BE2C (cell line): ENCODE results near the gene XYLT1.

Experiments used
- DNase-seq: peaks from one replicate; pipeline ENCODE4 v3.0.0-alpha.2; 2020
- H3K27me3 ChIP-seq: fragments of 250-450 bp; sonication (Bioruptor Pico); 2 replicates; pipeline ENCODE4 v1.5.1; 2020; ENCODE audit warnings: mild to moderate bottlenecking
- H3K36me3 ChIP-seq: fragments of 250-450 bp; sonication (Bioruptor Pico); 2 replicates; pipeline ENCODE4 v1.5.1; 2020; ENCODE audit warnings: mild to moderate bottlenecking
- H3K4me1 ChIP-seq: fragments of 250-450 bp; sonication (Bioruptor Pico); 2 replicates; pipeline ENCODE4 v1.5.1; 2020
- H3K4me3 ChIP-seq: 2 replicates; pipeline ENCODE4 v1.5.1; 2011; ENCODE audit warnings: low read depth, low read length
- H3K9me3 ChIP-seq: fragments of 250-450 bp; sonication (Bioruptor Pico); 2 replicates; pipeline ENCODE4 v1.5.1; 2020
- TF ChIP-seq, protein P1 (sequence below): IDR thresholded peaks from 2 replicates; pipeline ENCODE4 v1.5.1; 2012; ENCODE audit warnings: mild to moderate bottlenecking, low read depth, low read length

The XYLT1 gene

DNA sequence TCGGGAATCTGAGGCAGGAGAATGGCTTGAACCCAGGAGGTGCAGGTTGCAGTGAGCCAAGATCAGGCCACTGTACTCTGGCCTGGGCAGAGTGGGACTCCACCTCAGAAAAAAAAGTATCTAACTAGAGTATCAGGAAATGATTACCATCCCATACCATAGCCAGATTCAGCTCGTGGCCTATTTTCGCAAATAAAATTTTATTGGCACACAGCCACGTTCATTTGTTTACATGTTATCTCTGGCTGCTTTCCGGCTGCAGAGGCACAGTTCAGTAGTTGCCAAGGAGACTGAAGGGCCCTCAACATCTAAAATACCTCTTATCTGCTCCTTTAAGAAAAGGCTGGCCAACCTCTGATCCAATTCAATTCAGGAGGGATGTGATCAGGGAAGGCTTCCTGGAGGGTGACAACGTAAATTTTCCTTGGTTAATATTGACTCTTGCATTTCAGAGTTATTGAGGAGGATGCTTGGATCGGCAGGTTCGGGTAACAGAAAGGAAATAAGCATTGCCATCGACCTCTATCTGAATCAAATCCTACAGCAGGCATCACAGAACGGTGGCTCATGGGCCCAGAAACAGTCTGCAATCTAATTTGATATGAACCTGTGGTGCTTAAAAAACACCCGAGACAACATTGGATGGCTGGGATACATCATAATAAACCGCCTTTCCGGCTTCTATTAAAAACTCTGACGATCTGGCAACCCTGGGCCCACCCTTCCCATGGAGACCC lies 73.8 kb downstream of the XYLT1 start:
- TF ChIP-seq, protein P1, sequence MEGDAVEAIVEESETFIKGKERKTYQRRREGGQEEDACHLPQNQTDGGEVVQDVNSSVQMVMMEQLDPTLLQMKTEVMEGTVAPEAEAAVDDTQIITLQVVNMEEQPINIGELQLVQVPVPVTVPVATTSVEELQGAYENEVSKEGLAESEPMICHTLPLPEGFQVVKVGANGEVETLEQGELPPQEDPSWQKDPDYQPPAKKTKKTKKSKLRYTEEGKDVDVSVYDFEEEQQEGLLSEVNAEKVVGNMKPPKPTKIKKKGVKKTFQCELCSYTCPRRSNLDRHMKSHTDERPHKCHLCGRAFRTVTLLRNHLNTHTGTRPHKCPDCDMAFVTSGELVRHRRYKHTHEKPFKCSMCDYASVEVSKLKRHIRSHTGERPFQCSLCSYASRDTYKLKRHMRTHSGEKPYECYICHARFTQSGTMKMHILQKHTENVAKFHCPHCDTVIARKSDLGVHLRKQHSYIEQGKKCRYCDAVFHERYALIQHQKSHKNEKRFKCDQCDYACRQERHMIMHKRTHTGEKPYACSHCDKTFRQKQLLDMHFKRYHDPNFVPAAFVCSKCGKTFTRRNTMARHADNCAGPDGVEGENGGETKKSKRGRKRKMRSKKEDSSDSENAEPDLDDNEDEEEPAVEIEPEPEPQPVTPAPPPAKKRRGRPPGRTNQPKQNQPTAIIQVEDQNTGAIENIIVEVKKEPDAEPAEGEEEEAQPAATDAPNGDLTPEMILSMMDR, result no peak
- peak overlapping the region; percentile 34 for H3K4me3 ChIP-seq

DNA sequence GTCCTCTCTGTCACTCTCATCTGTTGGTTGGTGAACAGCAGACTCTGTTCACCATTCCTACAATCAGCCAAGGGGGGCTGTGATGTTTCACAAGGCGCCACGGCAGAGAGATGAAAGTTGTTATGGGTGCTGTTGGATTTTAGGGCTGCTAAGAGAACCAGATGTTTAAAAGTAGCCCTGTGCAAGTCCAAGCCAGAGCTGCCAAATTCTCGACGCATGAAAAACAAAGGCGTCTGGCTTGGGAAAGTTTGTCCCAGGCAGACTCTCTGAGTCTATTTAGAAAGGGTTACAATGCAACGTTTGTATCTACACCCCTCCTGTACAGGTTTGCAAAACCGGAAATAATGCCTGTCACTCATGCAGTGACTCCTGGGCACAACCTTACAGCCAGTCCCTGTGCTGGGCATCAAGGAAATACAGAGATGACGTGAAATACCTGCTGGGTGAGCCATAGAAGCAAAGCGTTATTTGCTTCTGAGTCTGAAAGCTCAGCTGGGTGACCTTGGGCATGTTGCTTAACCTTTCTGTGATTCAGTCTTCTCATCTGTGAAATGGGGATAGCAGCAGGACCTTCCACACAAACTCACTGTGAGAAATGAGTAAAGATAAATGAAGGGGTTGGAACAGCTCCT lies 74.8 kb downstream of the XYLT1 start:
- no peaks in the 10 kb centered on the region for H3K36me3 ChIP-seq
- H3K4me1 ChIP-seq, result peaks cover 9% of the 10 kb centered on the region
- DNase-seq, result no peak
- TF ChIP-seq, protein P1, result no peak
- no peak overlapping the region for H3K4me3 ChIP-seq
- H3K27me3 ChIP-seq, result no peaks in the 10 kb centered on the region
- no peaks in the 10 kb centered on the region for H3K9me3 ChIP-seq

More for the DNA sequence above, 73.8 kb downstream of the XYLT1 start:
- Histone ChIP-seq H3K36me3 (no peaks in the 10 kb centered on the region), H3K27me3 (no peaks in the 10 kb centered on the region), H3K4me1 (peaks cover 9% of the 10 kb centered on the region), H3K9me3 (no peaks in the 10 kb centered on the region)
- peak; percentile 55 for DNase-seq

DNA sequence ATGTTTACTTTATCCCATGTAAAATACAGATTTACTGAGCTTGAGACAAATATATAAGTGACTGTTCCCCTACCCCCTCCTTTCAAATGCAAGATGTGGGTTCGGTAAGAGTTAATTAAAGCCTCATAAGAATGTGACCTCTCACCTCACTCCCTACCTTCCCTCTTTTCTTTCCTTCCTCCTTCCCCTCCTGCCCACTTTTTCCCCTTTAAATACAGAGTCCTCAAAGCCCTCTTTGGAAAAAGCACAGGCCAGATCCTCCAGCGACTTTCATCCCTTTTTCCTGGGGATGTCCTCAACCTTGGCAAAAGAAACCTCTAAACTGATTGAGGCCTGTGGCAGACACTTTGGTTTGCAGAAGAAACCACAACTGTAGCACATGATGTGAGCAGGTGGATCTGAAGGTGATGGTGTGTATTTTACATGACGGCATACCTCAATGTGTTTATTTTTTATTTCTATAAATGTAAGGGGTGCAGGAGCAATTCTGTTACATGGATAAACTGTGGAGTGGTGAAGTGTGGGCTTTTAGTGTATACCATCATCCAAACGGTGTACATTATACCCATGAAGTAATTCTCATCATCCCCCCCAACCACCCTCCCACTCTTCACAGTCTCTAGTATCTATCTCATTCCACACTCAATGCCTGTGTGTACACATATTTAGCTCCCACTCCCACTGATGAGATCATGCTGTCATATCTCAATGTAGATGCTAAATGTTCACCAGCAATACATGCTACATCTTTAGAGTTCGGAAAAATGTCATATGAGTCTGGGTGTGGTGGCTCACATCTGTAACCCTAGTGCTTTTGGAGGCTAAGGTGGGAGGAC lies 77.7 kb downstream of the XYLT1 start:
- Histone ChIP-seq H3K4me3 (no peak overlapping the region), H3K27me3 (no peaks in the 10 kb centered on the region), H3K4me1 (peaks cover 6% of the 10 kb centered on the region), H3K36me3 (no peaks in the 10 kb centered on the region), H3K9me3 (no peaks in the 10 kb centered on the region)
- TF ChIP-seq, protein P1, result no peak
- DNase-seq, result no peak

DNA sequence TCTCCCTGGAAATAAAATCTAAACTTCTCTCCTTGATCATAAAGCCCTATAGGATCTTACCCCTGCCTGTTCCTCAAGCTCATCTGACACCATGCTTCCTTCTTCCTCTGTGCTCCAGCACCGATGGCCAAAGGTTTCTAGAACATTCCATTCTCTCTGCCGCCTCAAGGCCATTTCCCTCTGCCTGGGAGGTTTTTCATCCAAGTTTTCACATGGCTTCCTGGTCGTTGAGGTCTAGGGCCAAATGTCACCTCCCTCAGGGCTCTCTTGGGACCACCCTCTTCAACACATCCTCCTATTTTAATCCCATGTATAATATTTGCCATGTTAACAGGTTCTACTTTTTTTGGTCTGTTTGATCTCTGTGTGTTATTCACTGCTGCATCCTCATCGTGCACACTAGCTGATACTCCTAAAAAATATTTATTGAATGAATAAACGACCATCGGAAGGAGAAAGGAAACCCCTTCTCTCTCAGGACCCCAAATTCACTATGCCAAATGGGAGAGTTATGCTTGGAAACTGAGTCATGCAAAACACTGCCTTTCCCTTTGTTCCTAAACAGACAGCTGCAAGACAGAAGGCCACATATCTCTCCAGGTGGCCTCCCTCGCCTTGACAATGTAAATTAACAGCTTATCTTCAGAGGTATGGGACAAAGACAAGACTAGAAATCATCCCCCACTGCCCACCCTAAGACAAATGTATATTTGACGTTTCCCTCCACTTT lies 78.5 kb downstream of the XYLT1 start:
- no peak for DNase-seq
- Histone ChIP-seq H3K27me3 (no peaks in the 10 kb centered on the region), H3K4me3 (no peak overlapping the region), H3K9me3 (no peaks in the 10 kb centered on the region), H3K36me3 (no peaks in the 10 kb centered on the region), H3K4me1 (peaks cover 4% of the 10 kb centered on the region)
- TF ChIP-seq, protein P1, result no peak

DNA sequence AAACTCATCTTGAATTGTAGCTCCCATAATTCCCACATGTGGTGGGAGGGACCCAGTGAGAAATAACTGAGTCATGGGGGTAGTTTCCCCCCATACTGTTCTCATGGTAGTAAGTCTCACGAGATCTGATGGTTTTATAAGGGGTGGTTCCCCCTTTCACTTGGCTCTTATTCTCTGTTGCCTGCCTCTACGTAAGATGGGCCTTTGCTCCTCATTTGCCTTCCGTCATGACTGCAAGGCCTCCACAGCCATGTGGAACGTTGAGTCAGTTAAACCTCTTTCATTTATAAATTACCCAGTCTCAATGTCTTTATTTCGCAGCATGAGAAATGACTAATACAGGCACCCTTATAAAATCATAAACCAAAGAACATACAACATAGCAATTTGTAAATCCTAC lies 79.0 kb downstream of the XYLT1 start:
- H3K4me3 ChIP-seq, result no peak overlapping the region
- TF ChIP-seq, protein P1, result no peak
- no peak for DNase-seq
- H3K9me3 ChIP-seq, result no peaks in the 10 kb centered on the region
- H3K27me3 ChIP-seq, result no peaks in the 10 kb centered on the region
- no peaks in the 10 kb centered on the region for H3K4me1 ChIP-seq
- H3K36me3 ChIP-seq, result no peaks in the 10 kb centered on the region
